IMR-90 (cell line): ENCODE results near the gene KY.

Experiments
- BHLHE40 ChIP-seq: fragments of 150-350 bp; IDR thresholded peaks from 2 replicates; pipeline ENCODE4 v1.6.1; 2016; ENCODE audit warnings: mild to moderate bottlenecking, low read depth, low read length
- CEBPB ChIP-seq: IDR thresholded peaks from 2 replicates; pipeline ENCODE4 v1.6.1; 2012; ENCODE audit warnings: low read depth, low read length, improper control_type of control experiment
- CTCF ChIP-seq: conservative IDR thresholded peaks from 2 replicates; pipeline ENCODE4 v1.5.1; 2012; ENCODE audit warnings: mild to moderate bottlenecking, low read depth, low read length, improper control_type of control experiment
- FOS ChIP-seq: fragments of 150-350 bp; IDR thresholded peaks from 2 replicates; pipeline ENCODE4 v1.6.1; 2016; ENCODE audit warnings: low read depth, low read length
- MXI1 ChIP-seq: IDR thresholded peaks from 2 replicates; pipeline ENCODE4 v1.6.1; 2012; ENCODE audit warnings: low read depth, mild to moderate bottlenecking, low read length, moderate library complexity, borderline replicate concordance
- POLR2A ChIP-seq: IDR thresholded peaks from 2 replicates; pipeline ENCODE4 v1.6.1; 2012; ENCODE audit warnings: mild to moderate bottlenecking, low read depth, low read length
- RAD21 ChIP-seq: IDR thresholded peaks from 2 replicates; pipeline ENCODE4 v1.6.1; 2012; ENCODE audit warnings: low read length, improper control_type of control experiment
- RFX5 ChIP-seq: IDR thresholded peaks from 2 replicates; pipeline ENCODE4 v1.8.0; 2012; ENCODE audit warnings: low read depth, mild to moderate bottlenecking, low read length, moderate library complexity
- SMC3 ChIP-seq: fragments of 150-350 bp; IDR thresholded peaks from 2 replicates; pipeline ENCODE4 v1.6.1; 2016; ENCODE audit warnings: low read depth, mild to moderate bottlenecking, antibody characterized with exemption, low read length, moderate library complexity

GRCh38 chr3:134609821-134610431 lies 40.9 kb downstream of the KY start:
- TF ChIP-seq CTCF, result no peak
- no peak for TF ChIP-seq RFX5
- no peak for TF ChIP-seq POLR2A
- no peak for TF ChIP-seq RAD21
- no peak for TF ChIP-seq MXI1
- TF ChIP-seq BHLHE40, result no peak
- no peak for TF ChIP-seq CEBPB
- TF ChIP-seq SMC3, result no peak
- TF ChIP-seq FOS, result no peak
